ENCODE data around the gene PPM1M. TPM values are rescaled to one million over a fixed set of nuclear protein-coding genes. Genes with fewer than 3 reads are reported as not detected.

Gene PPM1M
- total RNA-seq, 1 experiment from 2014 or later, result 3.2 TPM

GRCh38 chr3:52226229-52226817, 19.2 kb upstream of the PPM1M start:
- DNase-seq (ENCODE audit: low read depth, low spot score), result no peak
- in situ Hi-C loops (cut with HindIII; ENCODE audit: low pct_unique_long_range_greater_than_20kb, low sequenced_read_pairs), result no loop called here

DNA sequence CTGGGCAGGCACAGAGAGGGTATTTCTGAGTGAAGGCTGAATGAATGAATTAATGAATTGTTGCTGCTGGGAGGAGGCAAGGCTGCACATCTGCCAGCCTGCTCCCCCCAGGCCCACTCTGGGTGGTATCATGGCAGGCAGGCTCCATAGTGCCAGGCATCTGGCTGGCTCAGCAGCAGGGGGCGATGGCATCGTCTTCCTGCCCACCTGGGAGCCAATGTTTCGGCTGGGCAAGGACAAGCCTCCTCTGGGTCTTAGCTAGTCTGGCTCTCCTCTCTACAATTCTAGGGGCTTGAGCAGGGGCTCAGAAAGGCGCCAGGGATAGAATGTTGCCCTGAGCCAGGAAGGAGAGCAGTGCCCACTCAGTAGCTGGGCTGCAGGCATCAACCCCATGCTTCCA, 18.4 kb upstream of the PPM1M start:
- in situ Hi-C loops (cut with HindIII; ENCODE audit: low pct_unique_long_range_greater_than_20kb, low sequenced_read_pairs), result no loop called here
- no peak for DNase-seq (ENCODE audit: low read depth, low spot score)

DNA sequence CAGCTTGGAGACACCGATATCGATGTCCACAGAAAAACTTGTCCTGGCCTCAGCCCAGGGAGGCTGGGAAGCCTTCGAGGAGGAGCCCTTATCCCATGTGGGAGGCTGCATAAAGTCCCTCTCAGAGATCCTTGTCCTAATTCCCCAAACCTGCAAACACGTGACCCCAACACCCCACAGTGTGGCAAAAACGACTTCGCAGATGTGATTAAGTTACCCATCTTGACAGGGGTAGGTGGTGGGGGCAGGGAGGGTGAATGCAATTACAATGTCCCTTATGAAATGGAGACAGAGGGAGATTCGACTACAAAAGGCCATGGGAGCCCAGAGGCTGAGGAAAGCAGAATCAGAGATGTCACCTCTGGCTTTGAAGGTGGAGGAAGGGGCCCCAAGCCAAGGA, 17.8 kb upstream of the PPM1M start:
- no peak for DNase-seq (ENCODE audit: low read depth, low spot score)
- in situ Hi-C loops (cut with HindIII; ENCODE audit: low pct_unique_long_range_greater_than_20kb, low sequenced_read_pairs), result no loop called here

GRCh38 chr3:52228266-52228665, 17.3 kb upstream of the PPM1M start:
- no peak for DNase-seq (ENCODE audit: low read depth, low spot score)
- in situ Hi-C loops (cut with HindIII; ENCODE audit: low pct_unique_long_range_greater_than_20kb, low sequenced_read_pairs), result no loop called here

- in situ Hi-C loops (cut with HindIII; ENCODE audit: low pct_unique_long_range_greater_than_20kb, low sequenced_read_pairs), result no loop called here
- no peak for DNase-seq (ENCODE audit: low read depth, low spot score)
Observed at GRCh38 chr3:52228751-52229291, 16.7 kb upstream of the PPM1M start.

- DNase-seq (ENCODE audit: low read depth, low spot score), result no peak
Observed at GRCh38 chr3:52229656-52230055, 15.9 kb upstream of the PPM1M start.

DNA sequence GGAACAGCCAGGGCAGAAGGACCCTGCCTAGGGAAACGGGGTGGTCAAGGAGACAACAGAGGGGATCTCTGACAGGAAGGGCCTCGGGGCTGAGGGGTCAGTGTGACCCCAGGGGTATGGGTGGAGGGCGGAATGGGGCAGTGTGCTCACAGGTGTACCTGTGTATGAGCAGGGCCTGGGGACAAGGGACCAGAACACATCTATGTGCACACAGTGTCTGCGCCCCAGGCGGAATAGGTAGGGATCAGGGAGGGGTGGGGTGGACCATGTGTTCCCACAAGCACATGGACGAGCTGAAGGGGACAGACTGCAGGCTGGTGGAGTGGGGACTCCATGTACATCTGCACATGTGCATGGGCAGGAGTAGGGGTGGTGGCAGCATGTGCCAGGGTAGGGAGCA, 15.1 kb upstream of the PPM1M start:
- DNase-seq (ENCODE audit: low read depth, low spot score), result no peak
- in situ Hi-C loops (cut with HindIII; ENCODE audit: low pct_unique_long_range_greater_than_20kb, low sequenced_read_pairs), result no loop called here

More at GRCh38 chr3:52229656-52230055, 15.9 kb upstream of the PPM1M start:
- in situ Hi-C loops (cut with HindIII; ENCODE audit: low pct_unique_long_range_greater_than_20kb, low sequenced_read_pairs), result no loop called here

DNA sequence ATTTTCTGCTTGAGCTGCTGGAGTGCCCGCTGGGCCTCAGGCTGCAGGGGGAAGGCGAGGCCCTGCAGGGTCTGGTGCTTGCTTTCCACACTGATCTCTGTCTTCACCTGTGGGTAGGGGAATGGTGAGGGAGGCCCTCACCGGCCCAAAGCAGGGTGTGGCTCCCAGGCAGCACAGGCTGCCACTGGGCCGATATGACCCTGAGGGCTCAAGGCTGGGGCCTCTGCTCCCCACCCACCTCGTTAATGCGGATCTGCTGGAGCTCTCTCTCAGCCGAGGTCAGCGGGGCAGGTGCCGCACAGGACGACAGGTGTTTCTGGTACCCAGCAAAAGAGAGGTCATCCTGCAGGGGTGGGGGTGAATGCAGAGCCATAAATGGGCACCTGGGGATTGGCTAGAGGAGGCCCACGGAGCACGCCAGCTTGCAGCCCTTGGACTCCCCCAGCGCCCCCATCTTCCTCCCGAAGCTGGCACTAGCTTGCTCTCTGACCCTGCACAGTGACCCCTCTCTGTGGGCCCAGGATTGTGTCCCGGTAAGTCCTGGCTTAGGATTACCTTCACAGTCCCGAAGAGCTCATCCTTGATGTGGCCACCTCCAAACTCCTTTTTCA, 14.6 kb upstream of the PPM1M start:
- in situ Hi-C loops (cut with HindIII; ENCODE audit: low pct_unique_long_range_greater_than_20kb, low sequenced_read_pairs), result no loop called here
- DNase-seq (ENCODE audit: low read depth, low spot score), result no peak

GRCh38 chr3:52231502-52232278, 13.9 kb upstream of the PPM1M start:
- peak; percentile 73 for DNase-seq (ENCODE audit: low read depth, low spot score)
- in situ Hi-C loops (cut with HindIII; ENCODE audit: low pct_unique_long_range_greater_than_20kb, low sequenced_read_pairs), result no loop called here

DNA sequence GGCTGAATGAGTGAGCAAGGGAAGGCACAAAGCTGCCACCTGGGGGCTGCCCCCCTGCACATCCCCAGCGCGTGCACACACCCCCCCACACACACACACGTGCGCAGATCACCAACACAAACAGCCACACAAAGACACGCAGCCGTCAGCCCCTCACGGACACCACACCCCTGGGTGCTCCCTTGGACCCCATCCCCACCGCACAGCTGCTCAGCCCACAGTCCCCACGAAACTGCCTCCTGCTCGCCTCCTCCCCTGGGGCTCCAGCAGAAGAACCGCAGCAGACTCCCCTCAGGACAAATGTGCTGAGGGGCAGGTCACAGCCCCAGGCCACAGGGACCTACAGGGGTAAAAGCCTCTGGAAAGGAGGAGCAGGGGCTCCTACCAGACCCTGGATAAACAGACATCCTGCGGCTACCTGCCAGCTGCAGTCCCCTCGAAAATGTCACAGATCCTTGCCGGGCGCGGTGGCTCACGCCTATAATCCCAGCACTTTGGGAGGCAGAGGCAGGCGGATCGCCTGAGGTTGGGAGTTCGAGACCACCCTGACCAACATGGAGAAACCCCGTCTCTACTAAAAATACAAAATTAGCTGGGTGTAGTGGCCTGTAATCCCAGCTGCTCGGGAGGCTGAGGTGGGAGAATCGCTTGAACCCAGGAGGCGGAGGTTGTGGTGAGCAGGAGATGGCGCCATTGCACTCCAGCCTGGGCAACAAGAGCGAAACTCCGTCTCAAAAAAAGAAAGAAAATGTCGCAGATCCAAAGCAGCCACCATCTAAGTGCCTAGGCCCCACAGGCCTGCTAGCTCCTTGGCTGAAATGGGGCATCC, 13.1 kb upstream of the PPM1M start:
- in situ Hi-C loops (cut with HindIII; ENCODE audit: low pct_unique_long_range_greater_than_20kb, low sequenced_read_pairs), result no loop called here
- no peak for DNase-seq (ENCODE audit: low read depth, low spot score)

- in situ Hi-C loops (cut with HindIII; ENCODE audit: low pct_unique_long_range_greater_than_20kb, low sequenced_read_pairs), result no loop called here
- DNase-seq (ENCODE audit: low read depth, low spot score), result no peak
Observed at GRCh38 chr3:52233108-52233591, 12.4 kb upstream of the PPM1M start.

GRCh38 chr3:52233968-52234367, 11.6 kb upstream of the PPM1M start:
- in situ Hi-C loops (cut with HindIII; ENCODE audit: low pct_unique_long_range_greater_than_20kb, low sequenced_read_pairs), result no loop called here
- DNase-seq (ENCODE audit: low read depth, low spot score), result no peak

- in situ Hi-C loops (cut with HindIII; ENCODE audit: low pct_unique_long_range_greater_than_20kb, low sequenced_read_pairs), result no loop called here
- no peak for DNase-seq (ENCODE audit: low read depth, low spot score)
Observed at GRCh38 chr3:52234516-52235447, 10.8 kb upstream of the PPM1M start.

GRCh38 chr3:52236424-52236886, 9.1 kb upstream of the PPM1M start:
- in situ Hi-C loops (cut with HindIII; ENCODE audit: low pct_unique_long_range_greater_than_20kb, low sequenced_read_pairs), result no loop called here

GRCh38 chr3:52237006-52237656, 8.4 kb upstream of the PPM1M start:
- in situ Hi-C loops (cut with HindIII; ENCODE audit: low pct_unique_long_range_greater_than_20kb, low sequenced_read_pairs), result no loop called here
- DNase-seq (ENCODE audit: low read depth, low spot score), result no peak

More at GRCh38 chr3:52236424-52236886, 9.1 kb upstream of the PPM1M start:
- DNase-seq (ENCODE audit: low read depth, low spot score), result no peak

DNA sequence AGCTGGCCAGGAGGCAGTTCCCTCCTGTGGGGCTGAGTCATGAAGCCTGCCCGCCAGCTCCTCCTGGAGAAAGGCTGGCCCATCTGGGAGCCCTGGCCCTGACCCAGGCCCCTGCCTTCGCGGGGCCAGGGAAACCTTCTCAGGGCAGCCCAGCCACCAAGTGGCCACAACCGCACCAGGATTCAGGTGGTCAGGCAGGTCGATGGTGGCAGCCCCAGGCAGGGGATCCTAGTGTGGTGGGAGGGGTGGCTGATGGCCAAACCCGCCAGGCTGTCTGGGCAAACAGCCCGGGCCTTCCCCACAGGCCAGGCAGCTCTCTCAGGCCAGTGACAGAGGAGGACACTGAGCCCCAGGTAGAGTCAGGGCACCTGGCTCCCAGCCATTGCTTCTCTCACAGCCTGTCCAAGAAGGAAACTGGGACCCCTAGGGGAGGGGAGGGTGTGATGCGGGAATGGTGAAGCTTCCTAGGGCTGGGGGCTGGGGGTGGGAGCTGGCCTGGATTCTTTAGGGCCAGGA, 7.8 kb upstream of the PPM1M start:
- peak; percentile 45 for DNase-seq (ENCODE audit: low read depth, low spot score)
- in situ Hi-C loops (cut with HindIII; ENCODE audit: low pct_unique_long_range_greater_than_20kb, low sequenced_read_pairs), result no loop called here

All from SK-MEL-5 (cell line).